ENCODE measurements around the gene RUNX1. TPM values are rescaled to one million over a fixed set of nuclear protein-coding genes. Genes with fewer than 3 reads are reported as not detected.

Gene RUNX1
- total RNA-seq, 1 donor from 2014 or later = 0.47 TPM

- TF ChIP-seq CTCF (IDR thresholded peaks at IDR 0.05; ENCODE audit: partially characterized antibody, unreplicated experiment) = no peak
- Mint-ChIP-seq H3K27me3 (ENCODE audit: unreplicated experiment) (peaks cover 6% of the 10 kb centered on the region), H3K36me3 (ENCODE audit: unreplicated experiment) (no peaks in the 10 kb centered on the region), H3K4me3 (ENCODE audit: unreplicated experiment) (no peak overlapping the region), H3K4me1 (ENCODE audit: low read depth, unreplicated experiment) (peaks cover 6% of the 10 kb centered on the region), H3K9me3 (ENCODE audit: unreplicated experiment) (peaks cover 6% of the 10 kb centered on the region), H3K27ac (ENCODE audit: unreplicated experiment) (no peak overlapping the region)
- no peak for DNase-seq
Measured at GRCh38 chr21:34869545-34869944, 179.6 kb downstream of the RUNX1 start.

GRCh38 chr21:34867785-34868184 is 181.3 kb downstream of the RUNX1 start:
- peaks cover 8% of the 10 kb centered on the region for H3K9me3 Mint-ChIP-seq (ENCODE audit: unreplicated experiment)
- peaks cover 6% of the 10 kb centered on the region for H3K4me1 Mint-ChIP-seq (ENCODE audit: low read depth, unreplicated experiment)
- no peak overlapping the region for H3K4me3 Mint-ChIP-seq (ENCODE audit: unreplicated experiment)
- TF ChIP-seq CTCF (IDR thresholded peaks at IDR 0.05; ENCODE audit: partially characterized antibody, unreplicated experiment) = no peak
- no peak for DNase-seq
- H3K27ac Mint-ChIP-seq (ENCODE audit: unreplicated experiment) = no peak overlapping the region
- H3K36me3 Mint-ChIP-seq (ENCODE audit: unreplicated experiment) = no peaks in the 10 kb centered on the region
- H3K27me3 Mint-ChIP-seq (ENCODE audit: unreplicated experiment) = peaks cover 6% of the 10 kb centered on the region

GRCh38 chr21:34865400-34866241 is 183.5 kb downstream of the RUNX1 start:
- Mint-ChIP-seq H3K27me3 (ENCODE audit: unreplicated experiment) (peaks cover 7% of the 10 kb centered on the region), H3K27ac (ENCODE audit: unreplicated experiment) (no peak overlapping the region), H3K9me3 (ENCODE audit: unreplicated experiment) (peaks cover 8% of the 10 kb centered on the region), H3K36me3 (ENCODE audit: unreplicated experiment) (no peaks in the 10 kb centered on the region), H3K4me3 (ENCODE audit: unreplicated experiment) (no peak overlapping the region), H3K4me1 (ENCODE audit: low read depth, unreplicated experiment) (peaks cover 3% of the 10 kb centered on the region)
- no peak for TF ChIP-seq CTCF (IDR thresholded peaks at IDR 0.05; ENCODE audit: partially characterized antibody, unreplicated experiment)
- DNase-seq = no peak

- peaks cover 3% of the 10 kb centered on the region for H3K4me1 Mint-ChIP-seq (ENCODE audit: low read depth, unreplicated experiment)
- H3K9me3 Mint-ChIP-seq (ENCODE audit: unreplicated experiment) = peaks cover 8% of the 10 kb centered on the region
- H3K36me3 Mint-ChIP-seq (ENCODE audit: unreplicated experiment) = no peaks in the 10 kb centered on the region
- no peak for DNase-seq
- H3K27me3 Mint-ChIP-seq (ENCODE audit: unreplicated experiment) = peaks cover 9% of the 10 kb centered on the region
- H3K4me3 Mint-ChIP-seq (ENCODE audit: unreplicated experiment) = no peak overlapping the region
- no peak overlapping the region for H3K27ac Mint-ChIP-seq (ENCODE audit: unreplicated experiment)
- no peak for TF ChIP-seq CTCF (IDR thresholded peaks at IDR 0.05; ENCODE audit: partially characterized antibody, unreplicated experiment)
Measured at GRCh38 chr21:34864370-34865149, 184.5 kb downstream of the RUNX1 start.

- no peaks in the 10 kb centered on the region for H3K36me3 Mint-ChIP-seq (ENCODE audit: unreplicated experiment)
- TF ChIP-seq CTCF (IDR thresholded peaks at IDR 0.05; ENCODE audit: partially characterized antibody, unreplicated experiment) = no peak
- H3K4me1 Mint-ChIP-seq (ENCODE audit: low read depth, unreplicated experiment) = peaks cover 3% of the 10 kb centered on the region
- H3K27me3 Mint-ChIP-seq (ENCODE audit: unreplicated experiment) = peaks cover 12% of the 10 kb centered on the region
- DNase-seq = no peak
- H3K4me3 Mint-ChIP-seq (ENCODE audit: unreplicated experiment) = no peak overlapping the region
- H3K9me3 Mint-ChIP-seq (ENCODE audit: unreplicated experiment) = peaks cover 8% of the 10 kb centered on the region
- H3K27ac Mint-ChIP-seq (ENCODE audit: unreplicated experiment) = no peak overlapping the region
Measured at GRCh38 chr21:34862951-34863350, 186.2 kb downstream of the RUNX1 start.

Measured in glutamatergic neuron (in vitro differentiated cells).